Loucy (cell line): ENCODE measurements around the gene B4GALT2.

ENCODE experiments used
- H2AFZ ChIP-seq: fragments of 200-600 bp; sonication (generic); 2 replicates; pipeline ENCODE4 v1.6.0; 2016; ENCODE audit warnings: antibody characterized with exemption, mild to moderate bottlenecking, low read length, moderate library complexity
- H3F3A ChIP-seq: fragments of 200-600 bp; 2 replicates; pipeline ENCODE4 v1.6.0; 2016; ENCODE audit warnings: antibody characterized with exemption, low read depth, mild to moderate bottlenecking
- H3K27me3 ChIP-seq: fragments of 200-600 bp; sonication (generic); 2 replicates; pipeline ENCODE4 v1.6.1; 2014; ENCODE audit warnings: low read length, mild to moderate bottlenecking; ENCODE audit not compliant: insufficient read depth, poor library complexity, severe bottlenecking
- H3K36me3 ChIP-seq: fragments of 200-600 bp; sonication (generic); 2 replicates; pipeline ENCODE4 v1.6.1; 2016; ENCODE audit warnings: low read length; ENCODE audit not compliant: insufficient read depth
- H3K4me1 ChIP-seq: fragments of 200-600 bp; sonication (generic); 2 replicates; pipeline ENCODE4 v1.5.1; 2014; ENCODE audit warnings: low read length, mild to moderate bottlenecking; ENCODE audit not compliant: insufficient read depth, poor library complexity, severe bottlenecking
- H3K4me2 ChIP-seq: fragments of 200-600 bp; sonication (generic); 2 replicates; pipeline ENCODE4 v1.6.0; 2014; ENCODE audit warnings: antibody characterized with exemption, low read length, low read depth, mild to moderate bottlenecking; ENCODE audit not compliant: poor library complexity, severe bottlenecking
- H3K4me3 ChIP-seq: fragments of 200-600 bp; sonication (generic); 2 replicates; pipeline ENCODE4 v1.5.1; 2014; ENCODE audit warnings: low read length, mild to moderate bottlenecking, mixed read lengths; ENCODE audit not compliant: poor library complexity, severe bottlenecking
- H3K79me2 ChIP-seq: fragments of 200-600 bp; sonication (generic); 2 replicates; pipeline ENCODE4 v1.6.1; 2014; ENCODE audit warnings: low read length; ENCODE audit not compliant: insufficient read depth
- H3K9ac ChIP-seq: fragments of 200-600 bp; sonication (generic); 2 replicates; pipeline ENCODE4 v1.6.0; 2014; ENCODE audit warnings: mild to moderate bottlenecking, low read depth, low read length, moderate library complexity; ENCODE audit not compliant: poor library complexity, severe bottlenecking
- H3K9me2 ChIP-seq: fragments of 200-600 bp; sonication (generic); replicated peaks from 2 replicates; pipeline ENCODE4 v1.6.1; 2016; ENCODE audit warnings: low read depth, low read length, mixed read lengths
- H3K9me3 ChIP-seq: fragments of 200-600 bp; sonication (generic); 2 replicates; pipeline ENCODE4 v1.6.1; 2014; ENCODE audit warnings: mild to moderate bottlenecking, antibody characterized with exemption, low read length, low read depth; ENCODE audit not compliant: insufficient read depth
- H4K20me1 ChIP-seq: fragments of 200-600 bp; sonication (generic); 2 replicates; pipeline ENCODE4 v1.6.0; 2014; ENCODE audit warnings: antibody characterized with exemption, low read length, mild to moderate bottlenecking; ENCODE audit not compliant: insufficient read depth, poor library complexity, severe bottlenecking
- CTCF ChIP-seq: fragments of 200-600 bp; sonication (generic); conservative IDR thresholded peaks from 2 replicates; pipeline ENCODE4 v1.5.1; 2014; ENCODE audit warnings: mild to moderate bottlenecking, antibody characterized with exemption, low read length
- EZH2phosphoT487 ChIP-seq: fragments of 200-600 bp; IDR thresholded peaks from 2 replicates; pipeline ENCODE4 v1.6.1; 2018; ENCODE audit warnings: antibody characterized with exemption, mild to moderate bottlenecking, moderate library complexity, borderline replicate concordance

B4GALT2 gene

GRCh38 chr1:43936431-43937151 is 42.4 kb upstream of the B4GALT2 start:
- Histone ChIP-seq H3K4me3 (peak overlapping the region; percentile 49), H3K9me2 (no peaks in the 10 kb centered on the region), H4K20me1 (no peaks in the 10 kb centered on the region), H3K36me3 (no peaks in the 10 kb centered on the region), H3F3A (no peaks in the 10 kb centered on the region), H3K4me2 (peak overlapping the region; percentile 51), H3K4me1 (no peaks in the 10 kb centered on the region), H3K9me3 (no peaks in the 10 kb centered on the region), H3K9ac (no peak overlapping the region), H2AFZ (no peak overlapping the region; the same call in 1 of the 2 replicates), H3K79me2 (no peaks in the 10 kb centered on the region), H3K27me3 (no peaks in the 10 kb centered on the region)
- TF ChIP-seq CTCF = no peak; the same call in 1 of the 2 replicates
- no peak for TF ChIP-seq EZH2phosphoT487

GRCh38 chr1:43937179-43937865 is 41.7 kb upstream of the B4GALT2 start:
- no peaks in the 10 kb centered on the region for H3K9me3 ChIP-seq
- no peaks in the 10 kb centered on the region for H3K9me2 ChIP-seq
- no peak overlapping the region for H2AFZ ChIP-seq
- H3K4me1 ChIP-seq = no peaks in the 10 kb centered on the region
- no peak overlapping the region for H3K9ac ChIP-seq
- H4K20me1 ChIP-seq = no peaks in the 10 kb centered on the region
- no peak overlapping the region for H3K4me2 ChIP-seq
- H3K79me2 ChIP-seq = no peaks in the 10 kb centered on the region
- TF ChIP-seq EZH2phosphoT487 (no peak), CTCF (no peak)
- no peaks in the 10 kb centered on the region for H3K36me3 ChIP-seq
- no peaks in the 10 kb centered on the region for H3K27me3 ChIP-seq
- no peaks in the 10 kb centered on the region for H3F3A ChIP-seq
- H3K4me3 ChIP-seq = no peak overlapping the region

GRCh38 chr1:43938383-43938782 is 40.6 kb upstream of the B4GALT2 start:
- H3K9ac ChIP-seq = no peak overlapping the region
- no peak overlapping the region for H2AFZ ChIP-seq
- no peak overlapping the region for H3K4me3 ChIP-seq
- no peaks in the 10 kb centered on the region for H3K9me2 ChIP-seq
- H3K4me1 ChIP-seq = no peaks in the 10 kb centered on the region
- no peaks in the 10 kb centered on the region for H4K20me1 ChIP-seq
- no peaks in the 10 kb centered on the region for H3K36me3 ChIP-seq
- no peaks in the 10 kb centered on the region for H3K9me3 ChIP-seq
- TF ChIP-seq EZH2phosphoT487 (no peak), CTCF (no peak)
- H3K27me3 ChIP-seq = no peaks in the 10 kb centered on the region
- H3K79me2 ChIP-seq = no peaks in the 10 kb centered on the region
- H3K4me2 ChIP-seq = no peak overlapping the region
- no peaks in the 10 kb centered on the region for H3F3A ChIP-seq
